RWPE2 (cell line): Measurements from ENCODE around the gene TP63.

Experiments
- ATAC-seq: fragments of 200-7000 bp; cut with Tn5 transposase; 3 replicates; pipeline ENCODE4 v1.9.1; 2021; ENCODE audit warnings: low read depth
- DNase-seq: peaks from one replicate; pipeline ENCODE4 v3.0.0-alpha.2; 2020; ENCODE audit warnings: low spot score
- H3K27ac ChIP-seq: fragments of 450-650 bp; 2 replicates; pipeline ENCODE4 v1.5.1; 2017; ENCODE audit warnings: mild to moderate bottlenecking; ENCODE audit not compliant: poor library complexity, severe bottlenecking
- H3K27me3 ChIP-seq: fragments of 250-450 bp; sonication (Bioruptor Pico); 2 replicates; pipeline ENCODE4 v1.5.1; 2021; ENCODE audit warnings: mild to moderate bottlenecking, moderate library complexity; ENCODE audit not compliant: insufficient read depth, poor library complexity, severe bottlenecking
- H3K36me3 ChIP-seq: fragments of 250-450 bp; sonication (Bioruptor Pico); 2 replicates; pipeline ENCODE4 v1.5.1; 2020; ENCODE audit warnings: low read depth, mild to moderate bottlenecking, moderate library complexity
- H3K4me1 ChIP-seq: fragments of 250-450 bp; sonication (Bioruptor Pico); 2 replicates; pipeline ENCODE4 v1.5.1; 2021; ENCODE audit warnings: mild to moderate bottlenecking, moderate library complexity; ENCODE audit not compliant: insufficient read depth, poor library complexity, severe bottlenecking
- H3K4me3 ChIP-seq: fragments of 250-450 bp; sonication (Bioruptor Pico); 2 replicates; pipeline ENCODE4 v1.5.1; 2021; ENCODE audit warnings: mild to moderate bottlenecking, moderate library complexity; ENCODE audit not compliant: severe bottlenecking
- H3K9me3 ChIP-seq: fragments of 250-450 bp; sonication (Bioruptor Pico); 2 replicates; pipeline ENCODE4 v1.5.1; 2021; ENCODE audit warnings: mild to moderate bottlenecking, moderate library complexity; ENCODE audit not compliant: severe bottlenecking
- TF ChIP-seq, protein P1 (sequence below): fragments of 450-650 bp; IDR thresholded peaks from one replicate; pipeline ENCODE4 v1.5.1; 2017; ENCODE audit warnings: mild to moderate bottlenecking, moderate library complexity; ENCODE audit not compliant: poor library complexity, severe bottlenecking

Gene TP63

DNA sequence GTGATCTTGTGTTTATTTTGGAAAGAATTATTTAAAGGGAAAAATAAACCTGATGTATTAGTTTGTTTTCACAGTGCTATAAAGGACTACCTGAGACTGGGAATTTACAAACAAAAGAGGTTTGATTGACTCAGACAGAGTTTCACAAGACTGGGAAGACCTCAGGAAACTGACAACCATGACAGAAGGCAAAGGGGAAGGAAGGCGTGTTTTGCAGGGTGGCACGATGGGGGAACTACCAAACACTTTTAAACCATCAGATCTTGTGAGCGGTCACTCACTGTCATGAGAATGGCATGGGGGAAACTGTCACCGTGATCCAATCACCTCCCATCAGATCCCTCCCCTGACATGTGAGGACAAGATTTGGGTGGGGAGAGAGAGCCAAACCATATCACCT lies 87.0 kb downstream of the TP63 start:
- no peak overlapping the region for H3K4me3 ChIP-seq
- no peaks in the 10 kb centered on the region for H3K36me3 ChIP-seq
- no peak for DNase-seq
- TF ChIP-seq, protein P1, sequence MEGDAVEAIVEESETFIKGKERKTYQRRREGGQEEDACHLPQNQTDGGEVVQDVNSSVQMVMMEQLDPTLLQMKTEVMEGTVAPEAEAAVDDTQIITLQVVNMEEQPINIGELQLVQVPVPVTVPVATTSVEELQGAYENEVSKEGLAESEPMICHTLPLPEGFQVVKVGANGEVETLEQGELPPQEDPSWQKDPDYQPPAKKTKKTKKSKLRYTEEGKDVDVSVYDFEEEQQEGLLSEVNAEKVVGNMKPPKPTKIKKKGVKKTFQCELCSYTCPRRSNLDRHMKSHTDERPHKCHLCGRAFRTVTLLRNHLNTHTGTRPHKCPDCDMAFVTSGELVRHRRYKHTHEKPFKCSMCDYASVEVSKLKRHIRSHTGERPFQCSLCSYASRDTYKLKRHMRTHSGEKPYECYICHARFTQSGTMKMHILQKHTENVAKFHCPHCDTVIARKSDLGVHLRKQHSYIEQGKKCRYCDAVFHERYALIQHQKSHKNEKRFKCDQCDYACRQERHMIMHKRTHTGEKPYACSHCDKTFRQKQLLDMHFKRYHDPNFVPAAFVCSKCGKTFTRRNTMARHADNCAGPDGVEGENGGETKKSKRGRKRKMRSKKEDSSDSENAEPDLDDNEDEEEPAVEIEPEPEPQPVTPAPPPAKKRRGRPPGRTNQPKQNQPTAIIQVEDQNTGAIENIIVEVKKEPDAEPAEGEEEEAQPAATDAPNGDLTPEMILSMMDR = no peak
- H3K27ac ChIP-seq = no peak overlapping the region
- ATAC-seq = peak; percentile 49; the same call in 1 of the 3 replicates
- H3K9me3 ChIP-seq = no peaks in the 10 kb centered on the region
- H3K4me1 ChIP-seq = peaks cover 3% of the 10 kb centered on the region
- no peaks in the 10 kb centered on the region for H3K27me3 ChIP-seq

- no peaks in the 10 kb centered on the region for H3K36me3 ChIP-seq
- TF ChIP-seq, protein P1 = no peak
- H3K4me3 ChIP-seq = no peak overlapping the region
- no peaks in the 10 kb centered on the region for H3K4me1 ChIP-seq
- DNase-seq (no peak), ATAC-seq (no peak)
- no peak overlapping the region for H3K27ac ChIP-seq
- H3K9me3 ChIP-seq = no peaks in the 10 kb centered on the region
- H3K27me3 ChIP-seq = no peaks in the 10 kb centered on the region
Observed at GRCh38 chr3:189720736-189721417, 89.7 kb downstream of the TP63 start.

DNA sequence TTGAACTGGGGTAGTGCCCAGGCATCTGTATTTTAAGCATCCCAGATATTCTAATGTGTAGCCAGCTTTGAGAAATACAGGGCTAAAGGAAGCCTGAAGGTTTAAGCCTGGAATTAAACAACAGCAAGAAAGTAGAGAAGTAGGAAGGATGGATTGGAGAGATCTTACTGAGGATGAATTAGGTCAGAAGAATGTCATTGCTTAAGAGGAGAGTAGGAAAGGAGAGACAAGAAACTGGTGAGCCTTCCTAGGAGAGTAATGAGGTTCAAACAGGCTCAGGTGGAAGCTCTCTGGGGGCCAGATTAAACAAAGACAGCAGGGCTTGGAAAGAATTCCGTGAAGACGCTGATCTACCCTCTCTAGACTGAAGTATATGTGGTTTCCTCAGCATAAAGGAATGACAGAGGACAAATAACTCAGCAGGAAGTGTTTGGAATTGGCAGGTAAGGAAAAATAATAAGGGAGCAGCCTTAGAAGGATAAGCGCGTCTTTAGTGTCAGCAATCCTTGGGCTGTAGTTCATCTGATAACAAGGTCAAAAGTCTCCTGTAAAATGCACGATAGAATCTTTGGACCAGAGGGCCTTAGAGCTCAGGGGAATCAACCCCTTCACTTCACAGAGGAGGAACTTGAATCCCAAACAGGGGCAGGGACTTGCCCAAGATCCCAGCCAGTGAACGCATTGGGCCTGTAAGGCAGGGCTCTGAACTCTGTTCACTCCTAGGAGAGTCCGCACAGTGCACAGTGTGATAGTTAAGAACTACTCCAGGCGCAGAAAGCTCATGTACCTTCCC lies 90.9 kb downstream of the TP63 start:
- no peaks in the 10 kb centered on the region for H3K9me3 ChIP-seq
- TF ChIP-seq, protein P1 = no peak

GRCh38 chr3:189724356-189724755 lies 93.2 kb downstream of the TP63 start:
- DNase-seq = no peak
- H3K4me1 ChIP-seq = peaks cover 13% of the 10 kb centered on the region
- H3K27me3 ChIP-seq = no peaks in the 10 kb centered on the region

More for the DNA sequence above, 90.9 kb downstream of the TP63 start:
- Histone ChIP-seq H3K27me3 (no peaks in the 10 kb centered on the region), H3K4me1 (peaks cover 11% of the 10 kb centered on the region), H3K36me3 (no peaks in the 10 kb centered on the region), H3K4me3 (no peak overlapping the region), H3K27ac (no peak overlapping the region)
- ATAC-seq (no peak), DNase-seq (no peak)

More at GRCh38 chr3:189724356-189724755, 93.2 kb downstream of the TP63 start:
- no peaks in the 10 kb centered on the region for H3K9me3 ChIP-seq
- ATAC-seq = no peak
- no peak overlapping the region for H3K27ac ChIP-seq
- no peaks in the 10 kb centered on the region for H3K36me3 ChIP-seq
- no peak overlapping the region for H3K4me3 ChIP-seq
- TF ChIP-seq, protein P1 = no peak
